HL-60 (cell line): Measurements from ENCODE around the gene PXDC1.

Source experiments
- DNase-seq, 2 experiments: peaks; one replicate each; pipeline ENCODE4 v3.0.0-alpha.2; 2010 to 2020; ENCODE audit warnings: low read depth in 1 of 2, low spot score in 1 of 2
- H3K27ac ChIP-seq: fragments of 250-450 bp; sonication (Bioruptor Pico); replicated peaks from 2 replicates; pipeline ENCODE4 v1.5.1; 2020; ENCODE audit warnings: mild to moderate bottlenecking, moderate library complexity
- H3K27me3 ChIP-seq: fragments of 250-450 bp; sonication (Bioruptor Pico); 2 replicates; pipeline ENCODE4 v1.5.1; 2021; ENCODE audit warnings: mild to moderate bottlenecking, moderate library complexity; ENCODE audit not compliant: insufficient read depth, poor library complexity, severe bottlenecking
- H3K4me3 ChIP-seq: replicated peaks from 2 replicates; pipeline ENCODE4 v1.5.1; 2011; ENCODE audit warnings: mild to moderate bottlenecking, control low read depth, low read length; ENCODE audit not compliant: insufficient read depth
- GABPA ChIP-seq: IDR thresholded peaks from 2 replicates; pipeline ENCODE4 v1.6.1; 2012; ENCODE audit warnings: low read depth
- POLR2AphosphoS5 ChIP-seq: IDR thresholded peaks from 2 replicates; pipeline ENCODE4 v1.6.1; 2012; ENCODE audit warnings: low read depth
- SPI1 ChIP-seq: IDR thresholded peaks from 2 replicates; pipeline ENCODE4 v1.6.1; 2012; ENCODE audit warnings: low read depth, mild to moderate bottlenecking, borderline replicate concordance
- TF ChIP-seq, protein P1 (sequence below): IDR thresholded peaks from 2 replicates; pipeline ENCODE4 v1.6.1; 2012; ENCODE audit warnings: low read depth; ENCODE audit not compliant: insufficient replicate concordance
- TF ChIP-seq, protein P2 (sequence below): IDR thresholded peaks from one replicate; pipeline ENCODE4 v1.5.1; 2011; ENCODE audit warnings: low read length, control low read depth, inconsistent platforms; ENCODE audit not compliant: insufficient read depth

Gene PXDC1

GRCh38 chr6:3711776-3712175 is 39.7 kb downstream of the PXDC1 start:
- DNase-seq = no peak
- no peaks in the 10 kb centered on the region for H3K27me3 ChIP-seq
- H3K4me3 ChIP-seq = no peak overlapping the region
- no peak overlapping the region for H3K27ac ChIP-seq
- no peak for TF ChIP-seq GABPA
- TF ChIP-seq, protein P1, sequence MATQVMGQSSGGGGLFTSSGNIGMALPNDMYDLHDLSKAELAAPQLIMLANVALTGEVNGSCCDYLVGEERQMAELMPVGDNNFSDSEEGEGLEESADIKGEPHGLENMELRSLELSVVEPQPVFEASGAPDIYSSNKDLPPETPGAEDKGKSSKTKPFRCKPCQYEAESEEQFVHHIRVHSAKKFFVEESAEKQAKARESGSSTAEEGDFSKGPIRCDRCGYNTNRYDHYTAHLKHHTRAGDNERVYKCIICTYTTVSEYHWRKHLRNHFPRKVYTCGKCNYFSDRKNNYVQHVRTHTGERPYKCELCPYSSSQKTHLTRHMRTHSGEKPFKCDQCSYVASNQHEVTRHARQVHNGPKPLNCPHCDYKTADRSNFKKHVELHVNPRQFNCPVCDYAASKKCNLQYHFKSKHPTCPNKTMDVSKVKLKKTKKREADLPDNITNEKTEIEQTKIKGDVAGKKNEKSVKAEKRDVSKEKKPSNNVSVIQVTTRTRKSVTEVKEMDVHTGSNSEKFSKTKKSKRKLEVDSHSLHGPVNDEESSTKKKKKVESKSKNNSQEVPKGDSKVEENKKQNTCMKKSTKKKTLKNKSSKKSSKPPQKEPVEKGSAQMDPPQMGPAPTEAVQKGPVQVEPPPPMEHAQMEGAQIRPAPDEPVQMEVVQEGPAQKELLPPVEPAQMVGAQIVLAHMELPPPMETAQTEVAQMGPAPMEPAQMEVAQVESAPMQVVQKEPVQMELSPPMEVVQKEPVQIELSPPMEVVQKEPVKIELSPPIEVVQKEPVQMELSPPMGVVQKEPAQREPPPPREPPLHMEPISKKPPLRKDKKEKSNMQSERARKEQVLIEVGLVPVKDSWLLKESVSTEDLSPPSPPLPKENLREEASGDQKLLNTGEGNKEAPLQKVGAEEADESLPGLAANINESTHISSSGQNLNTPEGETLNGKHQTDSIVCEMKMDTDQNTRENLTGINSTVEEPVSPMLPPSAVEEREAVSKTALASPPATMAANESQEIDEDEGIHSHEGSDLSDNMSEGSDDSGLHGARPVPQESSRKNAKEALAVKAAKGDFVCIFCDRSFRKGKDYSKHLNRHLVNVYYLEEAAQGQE = no peak
- TF ChIP-seq, protein P2, sequence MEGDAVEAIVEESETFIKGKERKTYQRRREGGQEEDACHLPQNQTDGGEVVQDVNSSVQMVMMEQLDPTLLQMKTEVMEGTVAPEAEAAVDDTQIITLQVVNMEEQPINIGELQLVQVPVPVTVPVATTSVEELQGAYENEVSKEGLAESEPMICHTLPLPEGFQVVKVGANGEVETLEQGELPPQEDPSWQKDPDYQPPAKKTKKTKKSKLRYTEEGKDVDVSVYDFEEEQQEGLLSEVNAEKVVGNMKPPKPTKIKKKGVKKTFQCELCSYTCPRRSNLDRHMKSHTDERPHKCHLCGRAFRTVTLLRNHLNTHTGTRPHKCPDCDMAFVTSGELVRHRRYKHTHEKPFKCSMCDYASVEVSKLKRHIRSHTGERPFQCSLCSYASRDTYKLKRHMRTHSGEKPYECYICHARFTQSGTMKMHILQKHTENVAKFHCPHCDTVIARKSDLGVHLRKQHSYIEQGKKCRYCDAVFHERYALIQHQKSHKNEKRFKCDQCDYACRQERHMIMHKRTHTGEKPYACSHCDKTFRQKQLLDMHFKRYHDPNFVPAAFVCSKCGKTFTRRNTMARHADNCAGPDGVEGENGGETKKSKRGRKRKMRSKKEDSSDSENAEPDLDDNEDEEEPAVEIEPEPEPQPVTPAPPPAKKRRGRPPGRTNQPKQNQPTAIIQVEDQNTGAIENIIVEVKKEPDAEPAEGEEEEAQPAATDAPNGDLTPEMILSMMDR = no peak
- TF ChIP-seq POLR2AphosphoS5 = no peak
- no peak for TF ChIP-seq SPI1

- Histone ChIP-seq H3K27ac (no peak overlapping the region), H3K4me3 (no peak overlapping the region), H3K27me3 (no peaks in the 10 kb centered on the region)
- TF ChIP-seq GABPA = no peak
- no peak for TF ChIP-seq SPI1
- TF ChIP-seq, protein P1 = no peak
- TF ChIP-seq POLR2AphosphoS5 = no peak
- DNase-seq = no peak
Observed at GRCh38 chr6:3710403-3710802, 41.1 kb downstream of the PXDC1 start.

DNA sequence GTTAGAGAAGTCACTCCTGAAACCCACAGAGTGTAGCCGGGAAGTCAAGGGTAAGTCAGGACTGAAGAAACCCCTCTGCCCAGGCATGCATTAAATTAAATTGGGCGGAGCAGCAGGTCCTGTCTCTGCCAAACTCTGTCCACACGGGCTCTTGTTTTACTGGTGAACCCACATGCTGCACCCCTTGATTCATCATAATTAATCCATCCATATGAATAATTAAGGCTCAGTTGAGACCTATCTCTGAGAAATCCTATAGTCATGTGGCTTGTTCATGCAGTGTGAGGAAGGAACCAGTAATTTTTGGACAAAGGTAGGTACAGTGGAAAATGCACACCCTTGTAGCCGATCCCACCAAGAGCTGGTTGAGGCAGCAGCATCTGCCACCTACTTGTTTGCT is 43.0 kb downstream of the PXDC1 start:
- H3K4me3 ChIP-seq = no peak overlapping the region
- H3K27me3 ChIP-seq = no peaks in the 10 kb centered on the region
- no peak for DNase-seq
- no peak for TF ChIP-seq GABPA
- TF ChIP-seq, protein P2 = no peak
- TF ChIP-seq SPI1 = no peak
- TF ChIP-seq, protein P1 = no peak
- no peak for TF ChIP-seq POLR2AphosphoS5
- H3K27ac ChIP-seq = no peak overlapping the region

DNA sequence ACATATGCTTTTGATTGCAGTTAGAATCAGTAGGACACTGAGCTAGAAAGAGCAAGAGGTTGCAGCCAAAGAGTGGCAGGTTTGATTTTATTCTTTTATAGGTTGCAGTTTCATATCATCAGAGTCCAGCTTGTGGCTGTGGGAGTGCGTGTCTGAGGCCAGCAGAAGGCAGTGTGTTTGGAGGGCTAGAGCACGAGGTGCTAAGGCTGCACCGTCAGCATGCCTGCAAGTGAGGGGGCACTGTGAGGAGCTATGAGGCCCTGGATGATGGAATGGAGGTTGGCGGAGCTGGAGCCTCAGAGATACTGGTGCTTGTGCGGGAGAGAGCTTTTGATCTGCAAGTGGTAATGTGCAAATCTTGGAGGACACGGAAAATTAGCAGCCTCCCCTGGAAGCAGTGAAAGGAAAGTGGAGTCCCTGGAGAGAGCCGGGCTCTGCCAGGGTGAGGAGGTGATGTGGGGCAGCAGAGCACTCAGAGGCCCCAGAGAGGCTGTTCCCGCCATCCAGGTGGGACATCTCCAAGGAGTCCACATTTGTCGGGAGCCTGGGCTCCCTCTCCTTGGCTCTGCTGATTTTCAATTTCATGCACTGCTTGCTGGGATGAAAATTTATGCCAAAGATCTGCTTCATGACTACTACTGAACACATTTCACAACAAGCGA is 43.6 kb downstream of the PXDC1 start:
- no peak for DNase-seq
- no peak overlapping the region for H3K27ac ChIP-seq
- H3K27me3 ChIP-seq = no peaks in the 10 kb centered on the region
- TF ChIP-seq, protein P2 = no peak
- TF ChIP-seq, protein P1 = no peak
- TF ChIP-seq POLR2AphosphoS5 (no peak), SPI1 (no peak), GABPA (no peak)
- no peak overlapping the region for H3K4me3 ChIP-seq
